NCI-H345 treated with DMSO at 0.1 percent for 48 hours (cell line): Measurements from ENCODE around the gene DCST1.

ENCODE experiments used
- DNase-seq: peaks from one replicate; lab custom pipeline; 2025; ENCODE audit not compliant: unreplicated experiment; lab: John Stamatoyannopoulos, UW

Gene DCST1

DNA sequence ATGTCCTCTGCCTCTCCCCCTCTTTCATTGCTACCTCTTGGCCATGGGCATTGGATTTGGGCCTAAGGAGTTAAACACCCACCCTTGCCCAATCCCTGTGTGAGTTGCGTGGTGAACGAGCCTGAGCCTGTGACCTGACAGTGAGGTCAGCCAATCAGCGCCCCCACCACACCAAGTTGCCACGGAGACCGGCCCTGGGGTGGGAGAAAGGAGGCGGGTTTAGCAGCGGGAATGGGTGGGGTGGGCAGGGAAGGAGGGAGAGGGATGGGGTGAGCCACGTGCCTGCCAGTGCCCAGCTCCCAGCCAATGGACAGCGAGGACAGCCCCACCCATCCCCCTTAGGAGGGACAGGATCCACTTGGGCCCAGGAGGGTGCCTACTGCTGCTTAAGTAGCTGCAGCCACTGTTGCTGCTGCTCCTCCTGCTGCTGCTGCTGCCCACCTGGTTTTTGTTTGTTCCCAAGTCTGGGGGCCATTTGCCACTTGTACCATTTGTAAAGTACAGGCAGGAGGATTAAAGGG lies 21.5 kb upstream of the DCST1 start:
- peak; percentile 81 for DNase-seq

DNA sequence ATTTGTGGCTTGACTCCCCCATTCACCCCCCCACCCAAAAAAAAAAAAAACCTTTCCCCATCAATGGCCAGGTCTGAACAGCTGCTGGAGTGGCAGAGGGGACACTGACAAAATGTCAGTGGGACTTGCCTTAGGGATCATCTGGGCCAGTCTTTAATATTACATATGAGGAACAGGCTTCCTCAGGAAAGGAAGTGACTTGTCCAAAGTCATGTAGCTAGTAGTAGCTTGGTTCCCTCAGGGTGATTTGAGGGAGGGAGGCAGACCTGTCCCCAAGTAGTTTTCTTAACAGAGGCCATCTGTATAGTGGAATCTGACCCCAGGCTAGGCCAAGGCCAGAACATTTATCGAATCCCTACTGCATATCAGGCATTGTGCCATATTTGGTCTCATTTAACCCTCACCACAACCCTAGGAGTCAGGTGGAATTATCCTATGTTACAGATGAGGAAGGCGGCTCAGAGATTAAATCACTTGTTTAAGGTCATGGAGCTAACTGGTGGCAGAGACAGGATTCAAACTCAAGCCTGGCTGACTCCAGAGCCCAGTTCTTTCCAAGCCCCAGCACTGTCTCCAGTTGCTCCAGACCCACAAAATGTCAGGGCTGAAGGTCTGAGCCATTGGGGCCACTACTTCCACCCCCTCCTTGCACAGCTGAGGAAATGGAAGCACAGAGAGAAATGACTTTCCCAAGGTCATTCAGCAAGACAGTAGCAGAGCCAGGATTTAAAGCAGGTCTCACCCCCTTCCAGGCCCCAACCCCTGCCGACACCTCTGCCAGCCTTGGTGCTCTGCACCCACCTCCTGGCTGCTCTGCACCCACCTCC lies 20.6 kb upstream of the DCST1 start:
- DNase-seq = no peak

DNA sequence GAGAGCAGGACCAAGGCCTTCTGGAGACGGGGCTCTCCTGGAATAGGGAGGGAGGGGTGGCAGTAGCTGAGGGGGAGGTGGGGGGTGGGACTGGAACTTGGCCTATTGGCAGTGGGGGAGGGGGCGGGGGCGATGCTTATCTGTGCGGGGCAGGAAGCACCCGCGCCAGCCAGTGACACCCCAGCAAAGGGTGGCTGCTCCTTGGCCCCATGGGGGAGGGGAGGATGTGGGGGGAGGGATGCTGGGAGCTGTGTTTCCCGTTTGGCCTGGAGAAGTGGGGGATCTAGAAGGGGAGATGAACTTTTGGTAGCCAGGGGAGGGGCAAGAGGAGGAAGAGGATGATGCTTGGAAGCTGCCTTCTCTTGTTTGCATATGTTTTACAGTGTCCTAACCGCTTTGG lies 20.0 kb upstream of the DCST1 start:
- DNase-seq = no peak

DNA sequence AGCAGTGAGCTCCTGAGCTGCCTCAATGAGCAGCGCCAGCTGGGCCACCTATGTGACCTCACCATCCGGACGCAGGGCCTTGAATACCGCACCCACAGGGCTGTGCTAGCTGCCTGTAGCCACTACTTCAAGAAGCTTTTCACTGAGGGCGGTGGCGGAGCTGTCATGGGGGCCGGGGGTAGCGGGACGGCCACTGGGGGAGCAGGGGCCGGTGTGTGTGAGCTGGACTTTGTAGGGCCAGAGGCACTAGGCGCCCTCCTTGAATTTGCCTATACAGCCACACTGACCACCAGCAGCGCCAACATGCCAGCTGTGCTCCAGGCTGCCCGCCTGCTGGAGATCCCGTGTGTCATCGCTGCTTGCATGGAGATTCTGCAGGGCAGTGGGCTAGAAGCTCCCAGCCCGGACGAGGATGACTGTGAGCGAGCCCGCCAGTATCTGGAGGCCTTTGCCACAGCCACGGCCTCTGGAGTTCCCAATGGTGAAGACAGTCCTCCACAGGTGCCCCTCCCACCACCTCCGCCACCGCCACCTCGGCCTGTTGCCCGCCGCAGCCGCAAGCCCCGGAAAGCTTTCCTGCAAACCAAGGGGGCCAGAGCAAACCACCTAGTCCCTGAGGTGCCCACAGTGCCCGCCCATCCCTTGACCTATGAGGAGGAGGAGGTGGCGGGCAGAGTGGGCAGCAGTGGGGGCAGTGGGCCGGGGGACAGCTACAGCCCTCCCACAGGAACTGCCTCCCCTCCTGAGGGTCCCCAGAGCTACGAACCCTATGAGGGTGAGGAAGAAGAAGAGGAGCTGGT lies 18.7 kb upstream of the DCST1 start:
- DNase-seq = no peak

DNA sequence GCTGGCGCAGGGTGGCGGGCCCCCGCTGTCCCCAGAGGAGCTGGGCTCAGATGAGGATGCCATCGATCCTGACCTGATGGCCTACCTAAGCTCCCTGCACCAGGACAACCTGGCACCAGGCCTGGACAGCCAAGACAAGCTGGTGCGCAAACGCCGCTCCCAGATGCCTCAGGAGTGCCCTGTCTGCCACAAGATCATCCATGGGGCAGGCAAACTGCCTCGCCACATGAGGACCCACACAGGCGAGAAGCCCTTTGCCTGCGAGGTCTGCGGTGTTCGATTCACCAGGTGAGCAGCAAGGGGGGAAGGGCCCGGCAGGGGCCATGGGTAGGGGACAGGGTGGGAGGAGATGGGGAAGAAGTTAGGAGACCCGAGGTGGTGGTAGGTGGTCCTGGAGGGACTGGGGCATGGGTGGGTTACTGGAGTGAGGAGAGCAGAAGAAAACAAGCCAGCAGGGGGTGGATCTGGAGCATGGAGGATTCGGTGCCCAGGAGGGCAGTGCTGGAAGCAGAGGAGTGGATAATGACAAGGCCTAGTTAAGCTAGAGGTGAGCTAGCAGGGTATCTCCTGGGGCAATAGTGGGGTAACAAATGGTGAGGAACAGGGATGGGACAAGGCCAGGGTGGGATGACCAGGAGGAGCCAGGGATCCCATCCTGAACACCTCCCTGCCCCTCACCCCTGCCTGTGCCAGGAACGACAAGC lies 17.9 kb upstream of the DCST1 start:
- no peak for DNase-seq

DNA sequence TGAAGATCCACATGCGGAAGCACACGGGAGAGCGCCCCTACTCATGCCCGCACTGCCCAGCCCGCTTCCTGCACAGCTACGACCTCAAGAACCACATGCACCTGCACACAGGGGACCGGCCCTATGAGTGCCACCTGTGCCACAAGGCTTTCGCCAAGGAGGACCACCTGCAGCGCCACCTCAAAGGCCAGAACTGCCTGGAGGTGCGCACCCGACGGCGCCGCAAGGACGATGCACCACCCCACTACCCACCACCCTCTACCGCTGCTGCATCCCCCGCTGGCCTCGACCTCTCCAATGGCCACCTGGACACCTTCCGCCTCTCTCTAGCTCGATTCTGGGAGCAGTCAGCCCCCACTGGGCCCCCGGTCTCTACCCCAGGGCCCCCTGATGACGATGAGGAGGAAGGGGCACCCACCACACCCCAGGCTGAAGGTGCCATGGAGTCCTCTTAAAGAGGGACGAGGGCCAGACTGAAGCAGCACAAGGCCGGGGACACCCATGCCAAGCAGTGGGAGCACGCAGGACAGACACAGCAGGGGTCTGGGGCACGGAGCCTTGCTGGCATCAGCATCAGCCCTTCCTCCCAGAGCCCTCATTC lies 17.3 kb upstream of the DCST1 start:
- no peak for DNase-seq

DNA sequence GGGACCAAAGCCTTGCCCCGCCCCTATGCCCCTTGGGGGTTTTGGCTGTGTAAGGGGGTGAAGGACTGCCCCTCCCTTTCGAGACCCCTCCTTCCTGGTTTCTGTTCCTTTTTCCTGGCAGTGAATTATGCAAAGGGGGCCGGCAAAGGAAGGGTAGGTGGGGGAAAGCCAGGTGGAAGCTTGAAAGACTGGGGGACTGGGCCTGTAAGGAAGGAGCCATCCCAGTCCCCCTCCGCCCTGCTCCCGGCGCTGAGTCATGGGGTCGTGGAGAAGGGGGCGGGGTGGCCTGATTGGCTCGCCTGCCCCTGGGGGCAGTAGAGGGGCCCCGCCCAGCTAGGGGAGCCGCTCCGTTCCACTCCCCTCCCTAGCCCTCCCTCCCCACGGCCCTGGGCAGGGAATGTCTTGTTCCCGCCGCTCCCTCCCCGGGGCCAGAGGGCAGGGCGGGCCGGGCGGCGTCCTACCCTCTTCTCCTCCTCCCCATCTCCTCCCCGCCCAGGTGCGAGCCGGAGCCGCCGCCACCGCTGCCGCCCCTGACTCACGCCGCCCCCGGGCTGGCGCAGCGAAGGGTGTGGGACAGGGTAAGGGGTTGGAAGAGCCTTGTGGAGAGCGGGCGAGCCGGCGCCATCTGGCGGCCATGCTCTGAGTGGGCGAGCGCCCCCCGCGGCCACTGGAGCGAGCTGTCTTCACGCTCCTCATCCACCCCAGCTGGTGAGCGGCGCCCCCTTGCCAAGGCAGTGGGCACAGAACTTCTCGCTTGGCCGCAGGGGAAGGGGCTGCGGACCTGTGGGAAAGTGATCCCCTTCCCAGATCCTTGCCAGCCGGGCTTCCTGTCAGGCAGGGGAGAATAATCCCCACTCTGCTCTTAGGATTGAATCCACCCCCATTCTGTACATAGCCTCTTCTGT lies 16.3 kb upstream of the DCST1 start:
- no peak for DNase-seq

DNA sequence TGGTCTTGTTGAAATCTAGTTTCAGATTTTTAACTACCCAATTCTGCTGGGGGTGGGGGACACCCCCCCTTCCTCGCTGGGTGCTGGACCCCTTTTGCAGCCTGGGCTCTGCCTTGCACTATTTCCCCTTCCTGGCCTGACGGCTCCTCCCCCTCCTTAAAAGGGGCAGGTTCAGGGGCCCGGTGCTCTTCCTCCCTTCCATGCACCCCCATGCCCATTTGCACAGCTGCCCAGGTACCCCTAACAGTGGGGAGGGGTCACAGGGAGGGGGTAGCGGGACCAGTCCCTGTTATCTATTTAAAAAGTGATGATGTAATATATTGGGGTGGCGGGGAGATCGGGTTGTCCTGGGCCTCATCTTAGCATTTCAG lies 15.7 kb upstream of the DCST1 start:
- DNase-seq = no peak

DNA sequence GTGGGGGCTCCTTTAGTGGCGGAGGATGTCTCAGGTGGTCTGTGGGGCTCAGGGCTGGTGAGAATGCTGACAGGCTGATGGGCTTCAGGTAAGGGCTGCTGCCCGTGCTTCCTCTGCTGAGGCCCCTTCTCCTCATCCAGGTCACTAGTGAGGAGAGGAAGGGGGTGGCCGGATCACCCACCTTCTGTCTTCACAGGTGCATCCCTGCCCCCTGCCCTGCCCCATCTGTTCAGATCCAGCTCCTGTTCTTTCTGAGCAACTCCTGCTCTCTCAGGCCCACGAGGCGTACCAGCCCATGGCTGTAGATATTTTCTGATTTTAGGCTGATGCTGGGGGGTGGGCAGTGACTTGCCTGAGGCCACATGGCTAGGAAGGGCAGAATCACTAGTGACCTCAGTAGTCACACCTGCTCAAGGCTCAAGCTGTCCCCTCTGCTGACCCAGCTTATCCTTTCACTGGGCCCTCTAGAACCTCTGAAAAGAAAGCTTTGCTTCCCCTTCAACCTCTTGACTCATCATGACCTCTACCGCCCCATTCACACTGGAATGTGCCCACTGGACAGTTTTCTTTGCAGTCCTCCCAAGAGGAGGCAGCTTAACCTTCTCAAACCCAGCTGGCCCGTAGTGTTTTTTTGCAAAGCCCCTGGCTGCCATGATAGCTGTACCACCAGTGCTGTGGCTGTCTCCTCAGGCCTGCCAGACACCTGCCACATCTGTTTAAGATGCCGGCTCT lies 14.8 kb upstream of the DCST1 start:
- no peak for DNase-seq

DNA sequence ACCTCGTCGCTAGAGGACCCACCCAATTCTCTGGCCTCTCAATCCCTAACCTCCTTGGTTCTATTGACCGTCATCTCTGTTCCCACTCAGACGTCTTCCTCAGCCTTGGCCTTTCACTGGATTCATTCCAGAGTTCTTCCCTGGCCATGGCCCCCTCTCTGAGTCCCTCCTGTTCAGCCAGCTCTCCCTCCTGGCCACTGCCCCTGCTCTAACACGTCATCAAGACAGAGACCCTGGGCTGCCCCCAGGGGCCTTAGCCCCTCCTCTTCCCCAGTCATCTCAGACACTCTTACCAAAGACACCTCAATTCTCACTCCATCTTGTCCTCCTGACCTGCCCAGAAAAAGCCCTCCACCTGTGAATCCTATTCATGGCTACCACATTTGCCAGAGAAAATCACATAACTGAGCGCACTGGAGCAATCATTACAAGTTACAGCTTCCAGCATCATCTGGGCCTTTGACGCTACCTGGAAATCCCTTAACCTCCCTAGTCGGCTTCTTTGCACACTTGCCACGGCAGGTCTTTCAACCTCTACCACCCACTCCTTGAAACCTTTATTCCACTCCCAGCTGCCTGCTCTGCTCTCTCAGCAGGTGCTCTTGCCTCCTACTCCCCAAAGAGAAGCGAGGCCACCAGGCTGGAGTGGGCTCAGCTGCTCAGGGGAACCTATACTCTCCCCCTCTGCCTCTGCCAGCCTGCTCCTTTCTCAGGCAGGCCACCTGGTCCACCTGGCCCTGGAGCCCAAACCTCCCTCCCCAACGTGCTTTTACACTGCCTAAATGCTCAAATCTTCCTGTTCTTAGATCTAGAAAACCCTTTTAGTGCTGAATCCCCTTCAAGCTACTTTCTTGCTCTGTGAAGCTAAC lies 14.0 kb upstream of the DCST1 start:
- no peak for DNase-seq

DNA sequence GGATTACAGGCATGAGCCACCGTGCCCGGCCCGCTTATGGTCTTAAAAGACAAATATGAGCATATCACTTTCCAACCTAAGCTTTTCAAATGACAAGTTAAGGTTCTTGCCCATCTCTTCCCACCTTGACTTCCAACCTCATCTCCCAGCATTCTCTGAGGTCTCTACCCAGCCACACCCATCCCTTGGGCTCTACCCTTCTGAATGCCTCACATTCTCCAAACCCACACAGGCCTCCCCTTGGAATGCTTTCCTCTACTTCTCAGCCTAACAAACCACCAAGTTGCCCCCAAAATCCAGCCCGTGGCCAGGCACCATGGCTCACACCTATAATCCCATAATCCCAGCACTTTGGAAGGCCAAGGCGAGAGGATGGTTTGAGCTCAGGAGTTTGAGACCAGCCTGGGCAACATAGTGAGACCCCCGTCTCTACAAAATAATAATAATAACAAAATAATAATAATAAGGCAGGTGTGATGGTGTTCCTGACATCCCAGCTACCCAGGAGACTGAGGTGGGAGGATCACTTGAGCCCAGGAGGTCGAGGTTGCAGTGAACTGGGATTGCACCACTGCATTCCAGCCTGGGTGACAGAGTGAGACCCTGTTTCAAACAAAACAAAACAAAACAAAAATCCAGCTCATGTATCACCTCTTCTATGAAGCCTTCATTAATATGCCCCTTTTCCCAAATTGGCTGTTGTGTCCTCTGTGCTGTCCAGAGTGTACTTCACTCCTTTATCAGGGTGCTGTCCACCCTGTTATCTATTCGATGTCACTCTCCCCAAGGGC lies 11.3 kb upstream of the DCST1 start:
- DNase-seq = no peak

DNA sequence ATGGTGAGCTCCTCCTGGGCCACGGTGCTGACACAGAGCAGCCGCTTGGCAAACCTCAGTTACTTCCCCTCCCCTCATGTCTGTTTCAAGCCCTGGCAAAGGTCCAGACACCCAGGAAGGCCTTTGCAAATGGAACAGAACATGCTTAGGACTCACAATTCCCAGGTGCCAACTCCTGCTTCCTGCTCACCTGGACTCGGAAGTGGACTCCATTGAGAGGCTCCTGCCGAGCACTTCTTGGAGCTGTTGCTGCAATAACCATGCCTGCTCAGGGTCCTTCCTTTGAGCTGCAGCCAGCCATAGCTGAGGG lies 10.7 kb upstream of the DCST1 start:
- DNase-seq = peak; percentile 97

DNA sequence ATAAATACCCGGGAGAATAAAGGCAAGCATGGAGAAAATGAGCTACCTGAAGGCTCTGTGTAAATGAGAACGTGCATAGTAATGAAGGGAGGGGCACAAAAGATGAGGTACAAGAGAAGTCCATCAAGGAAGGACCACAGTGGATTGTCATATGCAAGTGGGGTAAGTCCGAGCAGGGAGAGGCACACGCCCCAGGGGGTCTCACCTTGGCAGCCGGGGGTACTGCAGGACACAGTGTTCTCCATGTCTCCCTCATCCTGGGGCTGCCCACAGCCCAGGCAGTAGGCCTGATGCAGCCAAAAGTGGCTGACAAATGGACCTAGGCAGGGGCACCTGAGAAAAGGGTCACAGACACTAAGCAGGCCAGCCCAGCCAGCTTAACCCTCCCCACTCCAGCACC lies 10.0 kb upstream of the DCST1 start:
- no peak for DNase-seq

DNA sequence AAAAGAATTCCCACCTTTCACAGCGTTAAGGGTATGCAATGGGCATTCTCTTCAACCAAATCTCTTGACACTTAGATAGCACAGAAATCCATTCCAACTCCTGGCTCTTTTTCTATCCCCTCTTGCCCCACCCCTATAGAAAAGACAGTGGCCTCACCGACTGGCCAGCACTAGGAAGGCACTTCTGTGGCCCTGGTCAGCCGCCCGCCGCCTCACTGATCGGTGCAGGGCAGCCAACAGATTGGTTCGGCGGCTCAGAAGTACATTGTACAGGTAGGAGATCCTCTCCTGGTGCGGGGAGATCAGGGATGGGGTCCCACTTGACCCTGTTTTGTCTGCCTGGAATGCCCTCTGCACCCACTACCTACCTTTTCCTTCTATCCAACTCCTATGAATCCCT lies 9.3 kb upstream of the DCST1 start:
- DNase-seq = no peak

DNA sequence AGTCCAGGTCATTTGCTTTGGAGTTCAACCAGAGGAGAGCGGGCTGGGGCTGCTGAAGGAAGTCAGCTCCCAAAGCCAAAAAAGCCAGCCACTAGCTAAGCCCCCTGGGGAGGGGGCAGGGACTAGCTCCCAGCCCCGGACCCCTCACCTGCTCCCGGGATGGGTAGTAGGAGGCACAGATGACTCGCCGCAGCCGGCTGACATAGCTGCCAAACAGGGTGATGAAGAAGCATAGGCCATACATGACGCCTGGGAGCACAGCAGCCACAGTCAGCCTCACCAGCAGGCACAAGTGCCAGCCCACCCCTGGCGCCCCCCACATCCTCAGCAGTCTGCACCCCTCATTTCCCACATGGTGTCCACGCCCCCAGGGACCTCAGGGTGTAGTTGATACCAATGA lies 7.5 kb upstream of the DCST1 start:
- no peak for DNase-seq

DNA sequence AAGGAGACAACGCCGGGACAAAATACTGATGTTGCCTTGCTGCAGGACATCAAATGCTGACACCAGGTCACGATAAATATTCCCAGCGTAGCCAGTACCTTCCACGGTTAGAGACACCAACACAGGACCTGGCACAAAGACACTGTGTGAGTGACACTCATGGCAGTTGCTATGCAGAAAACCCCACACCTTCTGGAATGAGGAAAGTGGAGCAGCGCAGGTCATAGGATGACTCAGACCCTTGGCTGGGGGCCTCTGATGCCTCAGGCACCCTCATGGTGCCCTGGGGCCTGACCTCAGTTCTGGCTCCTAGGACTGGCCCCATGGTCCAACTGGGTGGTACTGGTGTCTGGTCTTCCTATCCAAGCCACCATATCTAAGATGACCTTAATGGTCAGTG lies 7.0 kb upstream of the DCST1 start:
- no peak for DNase-seq

DNA sequence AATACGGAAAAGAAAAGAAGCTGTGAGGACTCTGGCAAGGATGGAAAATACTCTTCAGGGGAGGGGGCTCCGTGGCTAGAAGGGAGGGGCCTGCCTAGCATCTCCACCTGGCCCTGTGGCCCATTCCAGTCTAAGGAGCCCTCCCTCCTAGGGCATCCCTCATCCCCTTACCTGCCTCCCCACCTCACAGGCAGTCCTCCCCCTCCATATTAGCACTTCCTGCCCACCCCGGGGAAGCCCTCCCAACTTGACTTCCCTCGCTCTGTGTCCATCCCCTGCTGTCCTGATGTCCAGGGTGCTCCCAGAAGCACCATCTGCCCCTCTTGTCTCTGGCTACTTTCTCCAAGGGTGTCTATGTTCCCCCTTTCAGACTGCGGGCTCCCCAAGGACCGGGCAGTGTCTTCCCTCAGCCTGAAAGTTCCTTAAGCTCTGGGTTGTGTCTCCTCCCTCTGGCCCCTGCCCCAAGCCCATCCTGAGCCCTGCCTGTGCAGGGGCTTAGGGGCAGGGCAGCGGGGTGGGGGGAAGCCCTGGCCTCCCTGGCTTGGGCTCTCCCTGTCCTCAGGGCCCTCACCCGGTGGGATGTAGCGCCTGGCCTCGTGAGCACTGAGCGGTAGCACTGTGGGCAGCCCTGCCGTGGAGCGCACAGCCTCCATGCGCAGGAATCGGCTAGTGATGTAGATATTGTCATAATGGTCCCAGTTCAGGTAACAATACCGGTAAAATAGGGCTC lies 3.9 kb upstream of the DCST1 start:
- no peak for DNase-seq
